Stimulated activated naive CD8-positive, alpha-beta T cell treated with anti-CD3 and anti-CD28 coated beads, Interleukin-15, amount 100 ng/mL, for 72 hours (primary cell): Measurements from ENCODE around the gene OPN4.

Experiments used
- ATAC-seq: fragments of 150-1000 bp; cut with Tn5 transposase; 2 replicates; pipeline ENCODE4 v1.10.0; 2021; ENCODE audit warnings: mild to moderate bottlenecking, moderate library complexity
- DNase-seq, 2 donors: peaks; one replicate each; pipeline ENCODE4 v3.0.0; 2021 to 2022
- H3K27ac Mint-ChIP-seq, 2 donors: one replicate each; pipeline ENCODE4 v1.8.0; 2022; ENCODE audit warnings: mild to moderate bottlenecking in 2 of 2, mixed read lengths in 2 of 2, moderate library complexity in 2 of 2
- H3K27me3 Mint-ChIP-seq: one replicate; pipeline ENCODE4 v1.8.0; 2022; ENCODE audit warnings: mixed read lengths
- H3K4me1 Mint-ChIP-seq: one replicate; pipeline ENCODE4 v1.8.0; 2022; ENCODE audit warnings: mild to moderate bottlenecking, mixed read lengths
- H3K4me3 Mint-ChIP-seq, 2 donors: one replicate each; pipeline ENCODE4 v1.8.0; 2022; ENCODE audit warnings: mild to moderate bottlenecking in 2 of 2, mixed read lengths in 2 of 2, moderate library complexity in 1 of 2
- H3K9me3 Mint-ChIP-seq, 2 donors: one replicate each; pipeline ENCODE4 v1.8.0; 2022; ENCODE audit warnings: mixed read lengths in 2 of 2

The OPN4 gene

DNA sequence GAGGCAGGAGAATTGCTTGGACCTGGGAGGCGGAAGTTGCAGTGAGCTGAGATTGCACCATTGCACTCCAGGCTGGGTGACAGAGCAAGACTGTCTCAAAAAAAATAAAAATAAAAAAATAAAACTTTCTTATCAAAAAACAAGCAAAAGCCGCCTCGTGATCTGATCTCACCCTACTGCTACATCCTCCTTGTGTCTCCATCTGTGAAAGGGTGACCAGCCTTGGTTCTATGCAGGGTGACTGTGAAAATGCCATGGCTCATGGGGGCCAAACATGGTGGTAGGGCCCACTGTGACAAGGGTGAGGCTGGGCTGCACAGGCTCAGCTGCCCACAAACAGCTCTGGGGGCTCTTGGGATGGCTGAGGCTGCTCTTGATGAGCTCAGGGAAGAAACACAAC lies 968 bp upstream of the OPN4 start:
- DNase-seq = no peak
- H3K9me3 Mint-ChIP-seq = no peaks in the 10 kb centered on the region
- no peak overlapping the region for H3K27ac Mint-ChIP-seq
- ATAC-seq = no peak
- no peaks in the 10 kb centered on the region for H3K27me3 Mint-ChIP-seq
- no peak overlapping the region for H3K4me3 Mint-ChIP-seq
- no peaks in the 10 kb centered on the region for H3K4me1 Mint-ChIP-seq

DNA sequence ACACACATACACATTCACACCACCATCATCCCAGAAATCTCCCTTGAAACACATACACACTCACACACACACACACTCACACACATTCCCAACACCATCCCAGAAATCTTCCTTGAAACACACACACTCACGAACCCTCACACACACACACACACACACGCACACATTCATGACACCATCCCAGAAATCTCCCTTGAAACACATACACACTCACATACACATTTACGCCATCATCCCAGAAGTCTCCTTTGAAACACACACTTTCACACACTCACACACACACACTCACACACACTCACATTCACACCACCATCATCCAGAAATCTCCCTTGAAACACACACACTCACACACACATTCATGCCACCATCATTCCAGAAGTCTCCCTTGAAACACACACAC lies 360 bp upstream of the OPN4 start:
- H3K4me1 Mint-ChIP-seq = no peaks in the 10 kb centered on the region
- H3K27me3 Mint-ChIP-seq = no peaks in the 10 kb centered on the region
- H3K4me3 Mint-ChIP-seq = no peak overlapping the region
- ATAC-seq = no peak
- no peaks in the 10 kb centered on the region for H3K9me3 Mint-ChIP-seq
- DNase-seq = no peak
- no peak overlapping the region for H3K27ac Mint-ChIP-seq

DNA sequence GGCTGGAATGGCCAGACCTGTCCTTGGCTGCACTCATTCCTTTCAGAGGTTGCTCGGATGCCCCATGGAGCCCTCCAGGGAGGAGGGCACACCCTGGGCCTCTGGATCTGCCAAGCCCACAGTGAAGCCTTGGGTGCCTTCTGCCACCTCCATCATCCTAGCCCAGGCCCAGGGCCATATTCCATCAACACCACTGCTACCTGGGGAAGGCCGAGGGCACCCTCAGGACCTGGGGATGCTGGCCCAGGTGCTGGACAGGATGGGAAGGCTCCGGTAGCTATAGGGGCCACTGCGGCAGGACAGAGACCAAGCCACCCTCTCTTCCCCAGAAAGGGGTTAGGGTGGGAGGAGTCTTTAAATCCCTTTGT lies 810 bp downstream of the OPN4 start:
- H3K9me3 Mint-ChIP-seq = no peaks in the 10 kb centered on the region
- no peaks in the 10 kb centered on the region for H3K27me3 Mint-ChIP-seq
- ATAC-seq (no peak), DNase-seq (no peak)
- no peaks in the 10 kb centered on the region for H3K4me1 Mint-ChIP-seq
- no peak overlapping the region for H3K27ac Mint-ChIP-seq
- no peak overlapping the region for H3K4me3 Mint-ChIP-seq

DNA sequence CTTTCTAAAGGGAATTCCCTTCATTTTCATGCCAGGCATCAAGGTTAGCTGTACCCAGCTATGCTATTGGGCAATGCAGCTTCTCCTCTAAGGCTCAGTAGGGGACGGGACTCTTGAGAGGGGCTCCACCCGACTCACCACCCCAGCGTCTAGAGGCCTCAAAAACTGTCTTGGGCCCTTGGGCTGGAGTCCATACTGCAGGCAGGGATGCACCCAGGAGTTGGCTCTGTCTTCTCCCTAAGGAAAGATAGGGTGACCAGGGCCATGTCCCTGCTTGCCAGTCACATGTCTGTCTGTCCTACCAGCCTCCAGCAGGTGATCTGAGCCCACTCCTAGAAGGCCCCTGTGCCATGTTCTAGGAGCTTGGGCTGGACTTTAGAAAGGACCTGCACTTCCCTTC lies 1.2 kb downstream of the OPN4 start:
- no peaks in the 10 kb centered on the region for H3K4me1 Mint-ChIP-seq
- ATAC-seq (no peak), DNase-seq (no peak)
- H3K4me3 Mint-ChIP-seq = no peak overlapping the region
- no peaks in the 10 kb centered on the region for H3K27me3 Mint-ChIP-seq
- peak overlapping the region in 1 of 2 donors; percentile 5 for H3K27ac Mint-ChIP-seq
- H3K9me3 Mint-ChIP-seq = no peaks in the 10 kb centered on the region

DNA sequence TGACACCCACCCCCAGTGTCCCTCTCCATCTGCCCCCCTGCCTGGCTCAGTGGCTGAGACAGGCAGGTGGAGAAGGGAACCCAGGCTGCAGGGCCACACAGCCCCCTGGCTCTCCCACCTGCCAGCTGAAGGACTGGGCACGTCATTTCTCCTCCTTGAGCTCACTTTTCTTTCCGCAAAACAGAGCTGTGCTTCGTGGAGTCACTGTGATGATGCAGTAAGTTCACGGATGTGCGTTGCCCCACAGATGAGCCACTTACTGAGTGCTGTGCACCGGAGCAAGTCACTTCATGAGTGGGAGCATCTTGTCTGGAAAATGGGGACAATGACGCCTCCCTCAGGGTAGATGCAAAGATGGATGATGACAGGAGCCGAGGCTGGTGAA lies 2.7 kb downstream of the OPN4 start:
- Mint-ChIP-seq H3K4me1 (no peaks in the 10 kb centered on the region), H3K9me3 (no peaks in the 10 kb centered on the region), H3K4me3 (no peak overlapping the region), H3K27me3 (no peaks in the 10 kb centered on the region), H3K27ac (peak overlapping the region in 1 of 2 donors; percentile 42)
- ATAC-seq (no peak), DNase-seq (no peak)

DNA sequence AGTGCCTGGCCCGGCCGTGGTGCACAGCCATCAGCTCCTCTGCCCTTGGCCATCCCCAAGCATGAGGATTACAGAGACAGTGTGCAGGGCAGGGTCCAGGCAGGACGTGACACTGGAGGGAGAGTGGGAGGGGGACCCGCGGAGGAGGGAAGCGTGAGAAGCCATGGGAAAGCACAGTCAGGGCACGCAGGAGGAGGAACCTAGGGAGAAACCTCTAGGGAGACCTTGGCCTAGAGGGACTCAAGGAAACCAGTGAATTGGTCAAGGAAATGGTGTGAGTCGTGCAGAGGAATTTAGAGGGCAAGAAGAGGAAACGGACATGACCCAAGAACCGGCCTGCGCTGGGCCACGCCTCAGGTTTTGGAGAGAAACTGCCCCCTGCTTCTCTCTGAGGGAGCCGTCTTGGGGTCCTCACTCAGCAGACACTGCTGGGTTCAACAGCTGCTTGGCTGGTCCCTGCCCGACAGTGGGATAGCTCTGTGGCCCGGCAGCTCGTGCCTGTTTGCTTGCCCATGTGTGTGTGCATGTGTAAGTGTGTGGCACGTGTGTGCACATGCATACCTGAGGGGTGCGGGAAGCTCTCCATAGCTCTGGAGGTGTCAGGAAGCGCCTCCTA lies 3.2 kb downstream of the OPN4 start:
- Mint-ChIP-seq H3K4me3 (no peak overlapping the region), H3K27me3 (no peaks in the 10 kb centered on the region), H3K9me3 (no peaks in the 10 kb centered on the region), H3K27ac (peak overlapping the region in 1 of 2 donors; percentile 42), H3K4me1 (no peaks in the 10 kb centered on the region)
- DNase-seq (no peak), ATAC-seq (no peak)

DNA sequence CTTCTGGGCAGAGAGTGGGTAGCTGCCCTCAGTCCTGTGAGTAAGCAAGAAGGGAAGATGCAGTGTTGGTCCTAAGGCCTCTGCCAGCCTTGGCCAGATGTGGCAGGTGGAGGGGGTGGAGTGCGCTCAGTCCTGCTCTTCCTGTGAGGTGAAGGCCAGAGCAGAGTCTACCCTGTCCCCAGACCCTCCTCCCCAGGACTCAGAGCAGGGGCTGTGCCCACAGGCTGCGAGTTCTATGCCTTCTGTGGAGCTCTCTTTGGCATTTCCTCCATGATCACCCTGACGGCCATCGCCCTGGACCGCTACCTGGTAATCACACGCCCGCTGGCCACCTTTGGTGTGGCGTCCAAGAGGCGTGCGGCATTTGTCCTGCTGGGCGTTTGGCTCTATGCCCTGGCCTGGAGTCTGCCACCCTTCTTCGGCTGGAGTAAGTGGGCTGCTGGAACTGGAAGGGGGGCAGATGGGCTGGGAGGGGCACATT lies 4.0 kb downstream of the OPN4 start:
- Mint-ChIP-seq H3K9me3 (no peaks in the 10 kb centered on the region), H3K27ac (no peak overlapping the region), H3K4me3 (no peak overlapping the region), H3K27me3 (no peaks in the 10 kb centered on the region), H3K4me1 (no peaks in the 10 kb centered on the region)
- ATAC-seq (no peak), DNase-seq (no peak)

DNA sequence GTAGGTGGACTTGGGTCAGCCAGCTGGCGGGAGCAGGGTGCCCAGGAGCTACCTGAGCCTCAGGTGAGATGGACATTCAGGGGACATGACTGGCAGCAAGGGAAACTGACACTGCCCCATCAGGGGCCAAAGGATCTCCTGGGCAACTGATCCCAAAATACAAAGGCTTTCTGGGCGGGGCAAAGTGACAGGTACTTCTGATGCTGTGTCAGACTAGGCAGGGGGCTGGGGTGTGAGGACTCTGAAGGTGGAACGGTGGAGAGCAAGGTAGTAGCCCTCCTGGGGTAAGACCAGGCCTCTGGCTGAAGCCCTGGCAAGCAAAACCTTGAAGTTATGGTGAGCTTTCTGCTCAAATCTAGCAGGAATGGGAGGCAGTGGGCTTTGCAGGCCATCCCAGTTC lies 4.4 kb downstream of the OPN4 start:
- Mint-ChIP-seq H3K9me3 (no peaks in the 10 kb centered on the region), H3K27me3 (no peaks in the 10 kb centered on the region), H3K4me3 (no peak overlapping the region), H3K27ac (no peak overlapping the region), H3K4me1 (no peaks in the 10 kb centered on the region)
- ATAC-seq (no peak), DNase-seq (no peak)

DNA sequence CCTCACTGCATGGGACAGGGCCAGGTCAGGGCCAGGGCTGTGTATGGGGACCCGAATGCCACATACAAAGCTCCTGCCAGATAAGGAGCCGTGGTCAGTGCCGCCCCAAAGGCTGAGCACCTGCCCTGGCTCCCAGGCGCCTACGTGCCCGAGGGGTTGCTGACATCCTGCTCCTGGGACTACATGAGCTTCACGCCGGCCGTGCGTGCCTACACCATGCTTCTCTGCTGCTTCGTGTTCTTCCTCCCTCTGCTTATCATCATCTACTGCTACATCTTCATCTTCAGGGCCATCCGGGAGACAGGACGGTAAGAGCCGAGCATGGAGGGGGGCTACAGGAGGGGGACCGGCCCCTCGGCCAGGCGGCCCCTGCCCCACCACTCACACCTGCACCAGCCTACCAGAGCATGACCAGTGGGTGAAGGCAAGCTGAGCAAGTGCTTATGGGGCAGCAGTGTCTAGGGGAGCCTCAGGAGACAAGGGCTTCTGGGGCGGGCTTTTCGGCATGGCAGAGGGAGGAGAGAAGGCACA lies 4.9 kb downstream of the OPN4 start:
- no peak overlapping the region for H3K4me3 Mint-ChIP-seq
- H3K9me3 Mint-ChIP-seq = no peaks in the 10 kb centered on the region
- DNase-seq (no peak), ATAC-seq (no peak)
- no peaks in the 10 kb centered on the region for H3K27me3 Mint-ChIP-seq
- no peak overlapping the region for H3K27ac Mint-ChIP-seq
- no peaks in the 10 kb centered on the region for H3K4me1 Mint-ChIP-seq

DNA sequence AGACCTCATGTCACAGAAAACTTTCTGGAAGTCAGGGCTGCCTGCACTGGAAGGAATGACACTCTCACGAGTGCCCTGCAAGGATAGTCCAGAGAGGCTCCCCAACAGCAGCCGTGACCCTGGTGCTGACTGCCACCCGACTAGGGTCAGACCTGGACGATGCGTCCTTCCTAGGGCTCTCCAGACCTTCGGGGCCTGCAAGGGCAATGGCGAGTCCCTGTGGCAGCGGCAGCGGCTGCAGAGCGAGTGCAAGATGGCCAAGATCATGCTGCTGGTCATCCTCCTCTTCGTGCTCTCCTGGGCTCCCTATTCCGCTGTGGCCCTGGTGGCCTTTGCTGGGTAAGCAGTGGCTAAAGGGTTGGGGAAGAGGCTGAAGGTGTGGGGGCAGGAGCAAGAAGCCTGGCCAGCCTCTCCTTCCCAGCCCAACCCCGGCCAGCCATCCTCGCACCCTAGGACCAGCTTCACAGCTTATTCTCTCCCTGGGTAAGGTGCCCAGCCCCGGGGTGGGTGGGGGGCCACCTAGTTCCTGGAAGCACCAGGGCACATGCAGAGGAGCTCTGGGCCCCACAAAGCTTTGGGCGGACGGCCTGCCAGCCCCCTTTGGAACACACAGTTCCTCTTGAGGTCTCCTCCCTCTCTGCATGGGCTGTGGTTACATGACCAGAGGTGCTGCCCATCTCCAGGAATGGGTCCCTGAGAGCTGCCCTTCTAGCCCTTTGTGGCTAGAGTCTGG lies 5.5 kb downstream of the OPN4 start:
- Mint-ChIP-seq H3K4me1 (no peaks in the 10 kb centered on the region), H3K9me3 (no peaks in the 10 kb centered on the region), H3K4me3 (no peak overlapping the region), H3K27ac (no peak overlapping the region), H3K27me3 (no peaks in the 10 kb centered on the region)
- ATAC-seq (no peak), DNase-seq (no peak)

DNA sequence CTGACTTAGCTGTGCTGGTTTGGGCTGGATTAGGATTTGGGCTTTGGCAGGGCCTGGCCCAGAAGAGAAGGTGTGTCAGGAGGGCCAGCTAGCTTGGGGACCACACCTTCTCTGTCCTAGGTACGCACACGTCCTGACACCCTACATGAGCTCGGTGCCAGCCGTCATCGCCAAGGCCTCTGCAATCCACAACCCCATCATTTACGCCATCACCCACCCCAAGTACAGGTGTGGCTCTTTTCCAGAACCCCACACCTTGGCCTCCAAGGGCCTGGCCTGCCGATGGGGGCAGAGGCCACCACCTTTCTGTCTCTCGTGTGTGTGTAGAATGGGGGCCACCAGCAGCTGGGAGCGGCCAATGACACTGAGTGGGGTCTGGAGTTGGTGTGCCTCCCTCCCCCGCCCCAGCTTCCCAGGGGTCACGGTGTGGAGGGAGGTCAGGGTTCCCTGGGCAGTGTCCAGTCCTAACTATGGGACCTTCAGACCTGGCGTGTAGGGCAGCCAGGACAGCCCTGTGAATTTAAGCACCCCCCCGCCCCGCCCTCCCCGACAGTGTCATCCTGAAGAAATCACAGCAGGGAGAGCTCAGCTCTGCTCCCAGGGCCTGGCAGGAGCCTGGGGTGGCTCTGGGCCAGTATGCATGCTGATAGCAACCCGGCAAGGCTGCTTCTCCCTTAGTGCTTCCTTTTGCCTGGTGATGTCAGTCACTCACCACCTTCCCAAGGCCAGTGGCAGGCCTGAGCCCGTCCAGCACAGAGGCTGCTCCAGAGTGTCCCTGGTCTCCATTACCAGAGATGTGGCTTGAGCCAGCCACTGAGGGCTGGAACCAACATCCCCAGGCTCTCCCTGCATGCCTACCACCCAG lies 7.0 kb downstream of the OPN4 start:
- no peak for ATAC-seq
- no peak overlapping the region for H3K4me3 Mint-ChIP-seq
- no peaks in the 10 kb centered on the region for H3K27me3 Mint-ChIP-seq
- no peaks in the 10 kb centered on the region for H3K9me3 Mint-ChIP-seq
- no peak for DNase-seq
- no peaks in the 10 kb centered on the region for H3K4me1 Mint-ChIP-seq
- no peak overlapping the region for H3K27ac Mint-ChIP-seq

DNA sequence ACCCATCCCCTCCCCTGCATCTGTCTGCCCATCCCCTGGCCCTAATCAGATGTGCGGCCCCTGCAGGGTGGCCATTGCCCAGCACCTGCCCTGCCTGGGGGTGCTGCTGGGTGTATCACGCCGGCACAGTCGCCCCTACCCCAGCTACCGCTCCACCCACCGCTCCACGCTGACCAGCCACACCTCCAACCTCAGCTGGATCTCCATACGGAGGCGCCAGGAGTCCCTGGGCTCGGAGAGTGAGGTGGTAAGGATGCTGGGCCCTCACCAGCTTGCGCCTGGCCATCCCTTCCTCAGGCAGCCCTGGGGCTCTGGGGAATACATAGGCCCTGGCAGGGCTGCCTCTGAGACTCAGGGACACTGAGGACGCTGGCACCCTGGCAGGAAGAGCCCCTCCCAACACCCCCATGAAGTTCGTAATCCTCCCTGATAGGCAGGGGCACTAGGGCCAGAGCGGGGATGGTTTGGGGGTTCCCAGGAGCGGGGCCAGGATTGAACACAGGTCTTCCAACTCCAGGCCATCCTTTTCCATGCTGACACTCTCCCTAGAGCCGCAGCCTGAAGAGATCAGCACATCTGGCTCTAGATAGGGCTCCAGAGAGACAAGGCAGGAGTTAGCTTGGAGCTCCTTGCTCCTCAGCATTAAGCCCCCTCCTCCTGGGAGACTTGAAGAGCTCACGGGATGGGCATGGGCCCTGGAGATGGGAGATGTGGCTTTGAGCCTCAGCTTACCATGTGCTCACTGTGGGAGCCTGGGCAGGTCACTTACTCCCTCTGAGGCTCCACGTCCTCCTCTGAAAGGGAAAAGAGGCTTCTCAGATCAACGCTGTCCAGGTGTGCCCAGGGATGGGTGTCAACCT lies 8.1 kb downstream of the OPN4 start:
- no peaks in the 10 kb centered on the region for H3K27me3 Mint-ChIP-seq
- no peaks in the 10 kb centered on the region for H3K9me3 Mint-ChIP-seq
- DNase-seq (no peak), ATAC-seq (peak; percentile 24)
- H3K4me1 Mint-ChIP-seq = no peaks in the 10 kb centered on the region
- no peak overlapping the region for H3K4me3 Mint-ChIP-seq
- H3K27ac Mint-ChIP-seq = no peak overlapping the region

DNA sequence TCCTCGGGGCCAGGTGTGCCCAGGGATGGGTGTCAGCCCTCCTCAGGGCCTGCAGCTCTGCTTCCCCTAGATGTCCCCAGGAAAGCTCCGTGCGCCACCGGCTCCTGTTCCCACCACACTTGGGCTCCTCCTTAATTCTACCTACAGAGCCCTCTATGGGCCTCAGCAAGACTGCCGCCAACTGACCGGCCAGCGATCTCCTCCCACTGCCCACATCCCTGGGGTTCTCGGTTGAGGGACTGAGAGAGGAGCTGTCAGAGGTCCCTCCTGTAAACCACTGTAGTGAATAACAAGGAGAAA lies 8.6 kb downstream of the OPN4 start:
- Mint-ChIP-seq H3K4me1 (no peaks in the 10 kb centered on the region), H3K9me3 (no peaks in the 10 kb centered on the region), H3K27ac (no peak overlapping the region), H3K27me3 (no peaks in the 10 kb centered on the region), H3K4me3 (no peak overlapping the region)
- ATAC-seq (no peak), DNase-seq (no peak)

DNA sequence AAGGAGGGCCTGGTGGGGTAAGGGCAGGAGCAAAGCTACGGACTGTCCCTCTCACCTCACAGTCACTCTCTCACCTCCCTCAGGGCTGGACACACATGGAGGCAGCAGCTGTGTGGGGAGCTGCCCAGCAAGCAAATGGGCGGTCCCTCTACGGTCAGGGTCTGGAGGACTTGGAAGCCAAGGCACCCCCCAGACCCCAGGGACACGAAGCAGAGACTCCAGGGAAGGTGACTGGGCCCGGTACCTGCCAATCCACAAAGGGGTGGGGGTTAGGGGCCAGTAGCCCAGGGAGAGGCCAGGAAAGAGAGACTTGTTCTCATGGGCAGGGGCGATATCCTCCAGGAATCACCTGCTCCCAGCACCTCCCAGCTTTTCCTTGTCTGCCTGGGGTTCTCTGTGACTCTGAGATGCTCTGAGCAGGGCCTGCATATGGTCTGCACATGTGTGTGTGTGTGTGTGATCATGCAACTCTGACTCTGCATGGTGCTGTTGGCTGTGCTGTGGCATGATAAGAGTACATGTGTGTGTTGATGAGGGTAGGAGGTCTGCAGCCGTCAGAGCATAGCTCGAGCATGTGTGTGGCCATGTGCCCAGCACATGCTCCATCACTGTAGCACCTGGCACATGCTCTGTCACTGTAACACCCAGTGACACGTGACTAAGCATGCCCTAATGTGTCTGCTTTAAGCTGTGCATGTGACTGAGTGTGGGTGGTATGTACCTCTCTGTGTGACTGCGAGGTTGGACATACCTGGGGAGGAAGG lies 9.4 kb downstream of the OPN4 start:
- H3K27me3 Mint-ChIP-seq = no peaks in the 10 kb centered on the region
- no peaks in the 10 kb centered on the region for H3K4me1 Mint-ChIP-seq
- no peak for DNase-seq
- no peak overlapping the region for H3K27ac Mint-ChIP-seq
- no peak for ATAC-seq
- no peak overlapping the region for H3K4me3 Mint-ChIP-seq
- no peaks in the 10 kb centered on the region for H3K9me3 Mint-ChIP-seq
